Activated CD4-positive, alpha-beta T cell treated with anti-CD3 and anti-CD28 coated beads, Interleukin-2, amount 50 U/mL, for 48 hours (primary cell): Measurements from ENCODE around the gene DCTPP1.
"Not testable (repeated sequence)": the region's sequence is repeated elsewhere in the genome, so short reads cannot be mapped to it uniquely, and the experiment has no call there.

Source experiments
- DNase-seq, 2 experiments: peaks; one replicate each; pipeline ENCODE4 v3.0.0-alpha.2; 2020

DCTPP1 gene

DNA sequence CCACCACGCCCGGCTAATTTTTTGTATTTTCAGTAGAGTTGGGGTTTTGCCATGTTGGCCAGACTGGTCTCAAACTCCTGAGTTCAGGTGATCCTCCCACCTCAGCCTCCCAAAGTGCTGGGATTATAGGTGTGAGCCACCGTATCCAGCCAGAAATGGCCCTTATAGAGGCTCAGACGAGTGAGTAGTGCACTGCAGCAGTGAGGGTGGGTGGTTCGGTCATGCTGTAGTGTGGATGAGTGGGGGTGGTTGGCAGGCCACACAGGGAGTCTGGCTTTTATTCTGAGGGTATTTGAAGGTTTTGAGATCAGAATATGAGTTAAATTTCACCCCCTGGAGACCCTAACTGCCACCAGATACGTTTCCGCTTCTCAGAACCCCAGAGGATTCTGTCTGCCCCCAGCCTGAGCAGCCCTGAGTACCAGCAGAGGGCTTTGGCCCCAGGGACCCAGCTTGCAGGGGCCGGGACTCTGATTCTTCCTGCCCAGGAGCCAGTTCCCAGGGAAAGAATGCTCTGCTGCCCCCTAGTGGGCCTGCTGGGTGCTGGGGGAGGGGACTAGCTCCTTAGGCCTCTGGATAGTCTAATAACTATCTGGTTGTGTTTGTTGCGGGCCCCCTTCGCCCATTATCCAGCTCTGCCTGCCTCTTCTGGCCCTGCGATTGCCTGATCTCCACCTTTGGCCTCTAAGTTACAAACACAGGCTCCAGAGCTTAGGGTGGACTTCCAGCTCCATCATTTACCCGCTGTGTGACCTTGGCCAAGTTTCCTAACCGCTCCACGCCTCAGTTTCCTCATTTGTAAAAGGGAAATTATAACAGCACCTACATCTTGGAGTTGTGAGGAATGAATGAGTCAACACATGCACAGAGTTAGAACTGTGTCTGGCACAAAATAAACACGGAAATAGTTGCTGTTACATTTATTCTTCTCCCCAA is 20.4 kb downstream of the DCTPP1 start:
- DNase-seq = peak; percentile 96 to 97

DNA sequence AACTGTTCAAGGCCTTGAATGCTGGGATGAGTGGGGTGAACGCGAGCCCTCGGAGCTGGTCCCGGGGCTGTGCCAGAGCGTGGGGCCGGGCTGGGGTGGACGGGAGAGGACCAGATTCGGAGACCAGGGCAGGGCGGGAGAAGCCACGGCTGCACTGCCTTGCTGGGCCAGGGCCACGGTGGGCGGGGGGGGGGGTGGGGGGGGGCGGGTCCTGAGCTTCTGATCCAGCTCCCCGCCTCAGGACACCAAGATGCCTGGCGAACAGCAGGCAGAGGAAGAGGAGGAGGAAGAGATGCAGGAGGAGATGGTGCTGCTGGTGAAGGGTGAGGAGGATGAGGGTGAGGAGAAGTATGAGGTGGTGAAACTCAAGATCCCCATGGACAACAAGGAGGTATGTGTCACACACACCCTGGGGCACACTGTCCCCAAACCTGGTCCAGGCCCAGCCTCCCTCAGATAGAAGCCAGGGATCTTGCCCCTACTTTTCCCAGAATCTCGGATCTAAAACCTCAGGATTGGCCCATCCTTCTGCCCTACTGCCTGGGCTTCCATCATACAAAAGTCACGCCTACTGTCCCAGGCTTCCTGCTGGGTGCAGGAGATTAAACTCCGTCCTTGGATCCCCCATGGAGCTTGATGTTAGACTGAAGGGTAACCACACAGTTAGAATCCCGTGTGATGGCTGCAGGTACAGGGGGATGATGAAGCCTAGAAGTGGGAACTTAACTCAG is 21.9 kb downstream of the DCTPP1 start:
- no peak for DNase-seq

DNA sequence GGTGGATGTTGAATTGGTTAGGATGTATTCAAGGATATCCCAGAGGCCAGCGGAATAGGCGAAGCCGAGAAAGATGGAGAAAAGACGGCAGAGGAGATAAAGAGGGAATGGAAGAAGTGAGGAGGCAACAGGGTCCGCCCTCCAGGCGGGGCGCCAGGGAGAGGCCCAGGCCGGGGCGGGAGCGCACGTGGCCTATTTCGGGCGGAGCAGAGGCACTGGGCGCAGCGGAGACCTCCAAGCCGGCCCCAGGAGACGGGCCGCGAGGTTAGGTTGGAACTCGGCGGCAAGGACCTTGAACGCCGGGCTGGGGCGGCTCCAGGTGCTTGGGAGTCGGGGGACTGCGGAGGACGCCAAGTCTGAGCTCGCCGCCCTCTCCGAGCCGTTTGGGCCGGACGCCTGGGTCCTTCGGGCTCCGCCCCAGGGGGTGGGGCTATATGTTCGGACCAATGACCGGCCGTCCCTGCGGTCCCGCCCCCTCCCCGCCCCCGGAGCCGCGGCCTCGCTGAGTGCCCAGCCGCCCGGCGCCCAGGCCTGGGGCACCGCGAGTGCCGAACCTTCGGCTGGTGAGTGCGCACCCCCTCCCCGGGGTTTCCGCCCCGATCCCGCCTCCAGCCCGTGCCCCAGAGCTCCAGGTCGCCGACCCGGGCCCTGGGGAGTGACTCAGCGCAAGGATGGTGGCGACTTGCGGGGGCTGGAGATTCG is 22.6 kb downstream of the DCTPP1 start, which contains the start of gene ZNF771:
Gene ZNF771, plus strand, starts transcription at position 505 of the 702 bp plus-strand sequence. CDS start 448 bp downstream, outside the sequence.
- DNase-seq = peak; percentile 97 to 98

DNA sequence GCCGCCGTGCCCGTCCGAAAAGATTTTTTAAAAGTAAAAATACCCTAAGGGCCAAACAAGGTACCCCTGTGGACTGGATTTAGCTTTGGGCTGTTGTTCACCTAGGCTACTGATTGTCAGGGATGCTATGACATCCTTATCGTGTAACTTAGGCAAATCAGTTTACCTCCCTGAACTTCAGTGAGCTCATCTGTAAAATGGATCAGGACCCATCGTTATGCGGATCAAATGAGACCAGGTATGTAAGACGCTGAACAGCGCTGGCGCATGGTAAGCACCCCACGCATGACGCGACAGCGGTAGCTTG is 23.1 kb downstream of the DCTPP1 start:
- no peak for DNase-seq

DNA sequence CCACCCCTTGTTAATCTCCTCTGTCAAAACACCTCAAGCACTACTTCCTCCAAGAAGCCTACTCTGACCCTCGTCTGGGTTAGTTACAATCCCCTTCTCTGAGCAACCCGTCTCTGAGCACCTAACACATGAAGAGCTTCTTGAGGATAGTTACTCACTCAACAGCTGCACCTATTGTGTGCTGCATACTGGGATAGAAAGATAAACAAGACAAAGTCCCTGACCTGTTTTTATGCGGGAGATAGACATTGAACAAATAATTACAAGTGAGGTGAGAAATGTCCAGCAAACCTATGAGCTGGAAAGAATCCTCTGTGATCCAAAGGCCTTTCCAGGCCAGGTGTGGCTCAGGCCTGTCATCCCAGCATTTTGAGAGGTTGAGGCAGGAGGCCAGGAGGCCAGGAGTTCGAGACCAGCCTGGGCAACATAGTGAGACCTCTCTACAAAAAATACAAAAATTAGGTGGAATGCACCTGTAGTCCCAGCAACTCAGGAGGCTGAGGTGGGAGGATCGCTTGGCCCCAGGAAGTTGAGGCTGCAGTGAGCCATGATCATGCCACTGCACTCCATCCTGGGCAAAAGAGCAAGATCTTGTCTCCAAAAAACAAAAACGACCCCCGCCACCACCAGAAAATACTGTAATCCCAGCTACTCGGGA is 27.9 kb downstream of the DCTPP1 start:
- DNase-seq = no peak

DNA sequence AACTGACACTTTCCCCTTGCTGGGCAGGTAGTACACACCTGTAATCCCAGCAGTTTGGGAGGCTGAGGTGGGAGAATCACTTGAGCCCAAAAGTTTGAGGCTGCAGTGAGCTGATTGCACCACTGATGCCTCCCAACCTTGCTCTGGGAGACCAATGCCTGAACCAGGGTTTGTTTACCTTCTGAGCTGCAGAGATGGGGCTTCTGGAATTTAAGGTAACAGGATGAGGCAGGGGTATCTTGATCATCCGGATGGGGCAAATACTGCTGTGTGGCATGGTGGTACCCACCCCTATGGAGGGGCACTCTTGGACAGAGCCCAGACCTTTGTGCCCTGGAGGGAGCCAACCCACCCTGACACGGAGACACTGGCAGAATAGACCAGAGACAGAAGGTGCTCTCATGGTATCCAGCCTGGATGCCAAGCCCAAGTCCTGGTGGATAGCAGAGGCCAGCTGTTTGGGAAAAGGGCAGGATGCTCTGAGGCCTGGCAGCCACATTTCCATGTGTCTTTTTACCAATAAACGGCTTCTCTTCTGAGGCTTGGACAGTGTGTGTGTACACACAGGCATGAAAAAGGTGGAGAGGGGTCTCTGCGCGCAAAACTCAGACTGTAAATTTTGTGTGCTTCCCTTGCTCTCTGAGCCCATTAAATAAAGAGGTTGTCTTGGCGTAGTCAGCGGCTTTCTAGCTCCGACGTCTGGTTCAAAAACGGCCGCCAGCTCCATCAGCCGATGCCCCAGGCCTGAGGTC is 30.2 kb downstream of the DCTPP1 start:
- DNase-seq = no peak

DNA sequence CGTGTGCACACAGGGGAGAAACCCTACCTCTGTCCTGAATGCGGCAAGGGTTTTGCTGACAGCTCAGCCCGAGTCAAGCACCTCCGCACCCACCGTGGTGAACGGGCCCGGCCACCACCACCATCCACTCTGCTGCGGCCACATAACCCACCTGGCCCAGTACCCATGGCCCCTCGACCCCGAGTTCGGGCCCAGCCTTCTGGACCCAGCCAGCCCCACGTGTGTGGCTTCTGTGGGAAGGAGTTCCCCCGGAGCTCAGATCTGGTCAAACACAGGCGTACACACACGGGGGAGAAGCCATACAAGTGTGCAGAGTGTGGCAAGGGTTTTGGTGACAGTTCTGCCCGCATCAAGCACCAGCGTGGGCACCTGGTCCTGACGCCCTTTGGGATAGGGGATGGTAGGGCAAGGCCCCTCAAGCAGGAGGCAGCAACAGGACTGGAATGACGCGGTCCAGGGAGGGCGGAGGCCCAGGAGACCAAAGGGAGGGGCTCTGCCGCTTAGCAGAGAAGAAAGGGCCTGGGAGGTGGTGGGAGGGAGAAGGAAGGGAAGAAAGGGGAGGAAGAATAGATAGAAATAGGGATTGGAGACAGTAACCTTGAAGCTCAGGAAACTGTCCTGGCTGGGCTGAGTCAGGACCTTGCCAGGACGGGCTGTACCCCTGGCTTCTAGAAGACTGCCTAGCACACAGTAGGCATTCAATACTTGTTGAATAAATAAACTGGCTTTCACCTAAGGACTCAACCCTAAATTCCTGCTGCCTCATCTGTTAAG is 31.0 kb downstream of the DCTPP1 start:
- no peak for DNase-seq

DNA sequence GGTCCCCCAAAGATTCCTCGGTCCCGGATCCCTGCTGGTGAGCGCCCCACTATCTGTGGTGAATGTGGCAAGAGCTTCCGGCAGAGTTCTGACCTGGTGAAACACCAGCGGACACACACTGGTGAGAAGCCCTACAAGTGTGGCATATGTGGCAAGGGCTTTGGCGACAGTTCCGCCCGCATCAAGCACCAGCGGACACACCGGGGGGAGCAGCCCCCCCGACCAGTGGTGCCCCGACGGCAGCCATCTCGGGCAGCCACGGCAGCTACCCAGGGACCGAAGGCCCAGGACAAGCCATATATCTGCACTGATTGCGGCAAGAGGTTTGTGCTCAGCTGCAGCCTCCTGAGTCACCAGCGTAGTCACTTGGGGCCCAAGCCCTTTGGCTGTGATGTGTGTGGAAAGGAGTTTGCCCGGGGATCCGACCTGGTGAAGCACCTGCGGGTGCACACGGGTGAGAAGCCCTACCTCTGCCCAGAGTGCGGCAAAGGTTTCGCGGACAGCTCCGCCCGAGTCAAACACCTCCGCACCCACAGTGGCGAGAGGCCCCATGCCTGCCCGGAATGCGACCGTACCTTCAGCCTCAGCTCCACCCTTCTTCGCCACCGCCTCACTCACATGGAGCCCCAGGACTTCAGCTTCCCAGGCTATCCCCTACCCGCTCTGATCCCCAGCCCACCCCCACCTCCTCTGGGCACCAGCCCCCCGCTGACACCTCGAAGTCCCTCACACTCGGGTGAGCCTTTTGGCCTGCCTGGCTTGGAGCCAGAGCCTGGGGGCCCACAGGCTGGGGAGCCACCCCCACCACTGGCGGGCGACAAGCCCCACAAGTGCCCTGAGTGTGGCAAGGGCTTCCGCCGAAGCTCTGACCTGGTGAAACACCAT is 31.8 kb downstream of the DCTPP1 start:
- DNase-seq = no peak

DNA sequence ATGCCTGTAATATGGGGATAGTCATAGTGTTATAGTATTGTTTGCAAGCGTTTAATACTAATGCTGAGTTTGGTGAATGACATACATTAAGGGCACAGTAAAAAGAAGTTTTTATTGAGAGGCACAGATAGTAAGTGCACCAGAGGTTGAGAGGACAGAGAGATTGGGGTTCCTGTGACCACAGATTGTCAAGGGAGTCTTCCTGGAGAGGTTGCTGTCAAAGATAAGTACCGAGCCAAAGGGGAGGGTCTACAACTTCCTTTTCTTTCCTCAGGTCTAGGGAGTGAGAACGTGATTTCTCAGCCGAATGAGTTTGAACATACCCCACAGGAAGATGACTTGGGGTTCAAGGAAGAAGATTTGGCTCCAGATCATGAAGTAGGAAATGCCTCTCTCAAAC is 32.8 kb downstream of the DCTPP1 start:
- DNase-seq = no peak

DNA sequence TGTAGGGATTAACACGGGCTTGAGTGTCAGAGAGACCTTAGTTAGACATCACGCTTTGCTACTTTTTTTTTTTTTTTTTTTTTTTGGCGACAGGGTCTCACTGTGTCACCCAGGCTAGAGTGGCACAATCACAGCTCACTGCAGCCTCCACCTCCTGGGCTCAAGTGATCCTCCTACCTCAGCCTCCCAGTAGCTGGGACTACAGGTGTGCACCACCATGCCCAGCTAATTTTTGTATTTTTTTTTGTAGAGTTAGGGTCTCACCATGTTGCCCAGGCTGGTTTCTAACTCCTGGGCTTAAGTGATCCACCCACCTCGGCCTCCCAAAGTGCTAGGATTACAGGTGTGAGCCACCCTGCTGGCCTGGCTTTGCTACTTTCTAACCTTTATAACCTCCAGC is 33.2 kb downstream of the DCTPP1 start:
- DNase-seq = not testable (repeated sequence)

DNA sequence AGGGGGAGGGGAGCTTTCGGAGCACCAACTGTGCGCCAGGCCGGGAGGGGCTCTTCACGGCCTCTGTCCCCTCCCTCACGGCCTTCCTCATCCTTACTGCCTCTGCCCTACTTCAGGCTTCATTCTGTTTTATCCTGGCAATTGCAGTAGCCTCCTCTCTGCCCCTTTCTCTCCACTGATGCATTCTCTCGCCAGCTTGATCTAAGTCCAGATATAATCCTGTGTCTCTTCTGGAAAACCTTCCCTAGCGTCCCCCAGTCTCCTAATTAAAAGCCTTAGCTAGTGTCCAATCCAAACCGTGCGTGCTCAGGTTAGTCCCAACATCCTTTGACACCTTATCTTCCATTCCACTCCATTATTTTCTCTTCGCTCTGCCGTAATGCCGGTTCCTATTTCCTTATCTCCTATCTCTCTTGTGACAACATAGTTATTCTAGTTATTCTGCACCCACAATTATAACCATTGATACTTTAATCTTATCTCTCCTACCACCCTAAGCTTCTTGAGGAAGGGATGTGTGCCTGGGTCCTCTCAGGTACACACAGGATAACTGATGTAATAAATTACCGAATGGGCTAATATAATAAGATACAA is 33.7 kb downstream of the DCTPP1 start:
- DNase-seq = no peak

DNA sequence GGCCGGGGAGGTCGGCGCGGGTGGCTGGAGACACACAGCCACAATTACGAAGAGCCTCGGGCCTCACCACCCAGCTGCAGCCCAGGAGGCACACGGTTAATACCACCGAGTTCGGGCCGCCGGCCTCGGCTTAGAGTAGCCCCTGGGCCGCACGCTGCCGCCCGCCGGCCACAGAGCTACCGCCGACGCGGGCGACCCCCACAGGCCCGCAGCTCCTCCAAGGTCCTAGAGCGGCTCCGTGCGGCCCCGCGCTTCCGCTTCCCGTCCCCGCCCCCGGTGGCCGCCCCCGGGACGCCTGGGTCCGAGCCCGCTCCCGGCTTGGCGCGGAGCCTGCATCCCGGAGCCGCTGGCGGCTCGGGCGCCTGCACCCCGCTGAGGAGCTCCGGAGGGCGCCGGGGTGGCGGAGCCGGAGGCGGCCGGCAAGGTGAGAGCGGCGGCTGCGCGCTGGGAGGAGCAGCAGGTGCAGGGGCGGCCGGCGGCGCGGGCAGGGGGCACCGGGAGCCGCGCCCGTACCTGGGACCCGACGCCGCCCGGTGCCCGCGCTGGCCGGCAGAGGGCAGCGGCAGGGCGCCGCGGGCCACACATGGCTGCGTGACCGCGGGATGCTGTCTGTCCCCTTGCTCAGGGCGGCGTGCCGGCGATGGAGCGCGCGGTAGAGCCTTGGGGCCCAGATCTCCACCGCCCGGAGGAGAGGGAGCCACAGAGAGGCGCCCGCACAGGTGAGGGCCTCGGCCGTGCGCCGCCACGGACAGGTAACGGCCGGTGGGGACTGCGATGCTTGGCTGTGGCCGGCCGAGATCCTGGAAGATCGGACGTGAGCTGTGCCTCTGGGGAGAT is 34.5 kb downstream of the DCTPP1 start, which contains the start of gene ZNF48:
Gene ZNF48, plus strand, starts transcription at position 266 of the 837 bp plus-strand sequence. Its CDS starts 375 bp downstream, at position 641.
- peak; percentile 58 to 66 for DNase-seq

DNA sequence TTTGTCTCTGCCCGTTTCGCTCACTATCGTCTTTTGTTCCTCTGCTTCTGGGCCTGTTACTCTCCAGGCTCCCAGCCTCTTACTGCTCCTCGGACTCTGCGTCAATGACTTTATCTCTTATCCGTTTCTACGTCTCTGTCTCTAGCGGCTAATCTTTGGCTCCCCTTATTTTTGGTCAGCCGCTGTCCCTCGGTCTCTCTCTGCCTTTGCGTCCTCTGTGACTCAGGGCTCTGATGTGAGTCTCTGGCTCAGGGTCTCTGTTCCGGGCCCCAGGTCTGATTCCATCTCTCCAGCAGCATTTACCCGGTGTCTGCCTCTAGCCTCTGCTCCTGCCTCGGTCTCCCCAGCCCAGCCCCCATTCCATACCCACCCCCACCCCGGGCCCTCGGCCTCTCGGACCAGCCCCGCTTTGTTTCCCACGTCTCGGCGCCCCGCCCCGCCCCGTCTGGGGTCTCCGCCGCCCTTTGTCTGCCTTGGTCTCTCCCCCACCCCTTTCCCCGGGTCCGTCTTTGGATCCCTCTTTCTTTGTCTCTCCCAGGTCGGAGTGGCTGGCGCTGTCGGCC is 35.2 kb downstream of the DCTPP1 start:
- no peak for DNase-seq

DNA sequence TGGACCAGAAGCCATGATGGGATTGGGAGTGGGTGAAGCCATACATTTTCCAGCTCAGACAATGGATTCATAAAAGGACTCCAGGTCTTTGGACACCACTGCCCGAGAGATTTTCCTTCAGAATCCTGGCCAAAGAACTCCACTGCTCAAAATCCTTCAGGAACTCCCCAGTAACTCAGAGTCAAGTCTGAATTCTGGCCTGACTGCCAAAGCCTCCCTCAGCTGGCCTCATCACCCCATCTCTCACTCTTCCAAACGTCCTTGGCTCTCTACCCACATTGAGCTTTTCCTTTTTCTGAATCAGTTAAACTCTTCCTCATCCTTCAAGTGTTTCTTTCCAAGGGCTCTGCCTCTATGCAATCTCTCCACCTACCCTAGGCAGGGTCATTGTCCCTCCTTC is 46.3 kb downstream of the DCTPP1 start:
- no peak for DNase-seq

DNA sequence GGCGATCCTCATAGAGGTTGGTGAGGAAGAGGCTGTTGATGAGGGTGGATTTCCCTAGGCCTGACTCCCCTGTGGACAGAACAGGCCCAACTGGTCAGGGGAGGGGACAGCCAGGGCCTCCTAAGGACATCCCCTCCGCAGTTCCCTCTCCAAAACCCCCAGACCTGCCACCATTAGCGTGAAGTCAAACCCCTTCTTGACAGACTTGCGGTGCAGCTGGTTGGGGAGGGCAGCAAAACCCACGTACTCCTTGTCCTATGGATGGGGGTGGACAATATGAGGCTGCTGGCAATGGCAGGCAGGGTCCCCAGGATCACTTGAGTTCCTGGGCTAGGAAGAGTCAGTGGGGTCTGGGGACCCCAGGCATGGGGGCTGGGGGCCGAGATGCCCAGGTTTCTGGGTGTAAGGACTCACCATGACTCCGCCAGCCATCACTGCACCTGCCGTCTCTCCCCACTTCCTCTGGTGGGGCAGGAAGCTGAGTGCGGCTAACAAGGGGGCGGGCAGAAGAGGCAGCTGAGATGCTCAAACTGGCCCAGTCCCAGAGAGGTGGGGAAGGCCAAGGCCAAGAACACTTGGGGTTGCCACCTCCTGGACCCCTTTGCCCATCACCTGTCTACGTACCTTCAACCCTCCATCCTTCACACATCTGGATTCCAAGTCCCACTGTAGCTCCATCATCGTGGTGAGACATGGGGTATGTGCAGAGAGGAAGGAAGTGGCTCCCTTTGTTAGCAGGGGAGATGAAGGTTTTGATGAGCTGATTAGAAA is 47.5 kb downstream of the DCTPP1 start, which contains the start of gene SEPTIN1:
Gene SEPTIN1, minus strand, starts transcription at position 451 of the 771 bp plus-strand sequence. Its CDS starts 19 bp downstream, at position 432.
- peak; percentile 81 to 85 for DNase-seq

DNA sequence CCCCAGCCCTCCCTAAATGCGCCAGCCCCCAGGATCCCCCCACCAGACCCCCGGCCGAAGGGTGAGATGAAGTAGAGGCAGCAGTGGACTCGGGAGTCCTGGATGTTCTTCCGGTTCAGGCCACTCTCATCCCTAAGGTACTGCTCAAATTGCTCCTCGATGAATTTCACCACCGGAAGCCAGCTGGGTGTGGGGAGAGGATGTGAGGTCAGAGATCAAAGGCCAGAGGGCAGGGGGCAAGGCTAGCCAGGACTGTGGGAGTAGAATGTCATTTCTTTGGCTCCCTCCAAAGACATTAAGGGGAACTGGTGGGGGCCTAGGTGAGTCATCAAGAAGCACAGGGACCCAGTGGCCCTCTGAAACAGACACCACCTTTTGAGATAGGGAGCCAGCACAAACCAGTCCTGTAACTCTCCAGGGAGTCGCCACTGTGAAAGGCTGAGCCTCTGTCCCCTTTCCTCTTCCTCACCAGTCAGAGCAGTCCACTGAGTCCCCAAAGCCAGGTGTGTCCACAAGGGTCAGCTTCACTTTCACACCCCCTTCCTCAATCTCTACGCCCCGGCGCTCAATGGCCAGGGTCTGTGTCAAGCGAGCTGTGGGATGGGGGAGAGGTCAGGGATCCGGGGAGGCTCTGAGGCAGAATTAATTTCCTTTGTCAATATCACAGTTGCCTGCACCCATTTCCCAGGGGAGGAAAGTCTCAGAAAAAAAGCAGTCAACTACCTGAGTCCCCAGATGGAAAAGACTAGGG is 48.4 kb downstream of the DCTPP1 start:
- DNase-seq = peak; percentile 60 to 70

DNA sequence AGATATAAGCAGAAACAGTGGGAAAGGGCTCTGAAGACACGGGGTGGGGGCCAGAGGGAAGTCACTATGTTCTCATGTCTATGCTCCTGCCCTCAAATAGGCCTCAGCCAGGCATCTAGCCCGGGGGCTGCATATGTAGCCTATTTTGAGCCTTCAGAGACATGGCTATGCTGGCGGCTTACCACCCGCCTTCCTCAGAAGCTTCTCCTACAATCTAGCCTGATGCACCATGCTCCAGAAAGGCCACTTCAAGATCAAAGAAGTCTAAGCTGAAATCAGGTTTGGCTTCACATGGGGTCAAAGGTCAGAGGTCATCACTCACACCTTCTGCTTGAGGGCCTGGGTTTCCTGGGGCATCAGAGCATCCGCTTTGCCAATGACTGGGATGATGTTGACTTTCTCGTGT is 49.0 kb downstream of the DCTPP1 start:
- DNase-seq = no peak
